ENCODE measurements around the gene GLB1L3. TPM values are rescaled to one million over a fixed set of nuclear protein-coding genes. Genes with fewer than 3 reads are reported as not detected.

Gene GLB1L3
- total RNA-seq, 2 donors from 2014 or later: 7.8 to 14.5 TPM

GRCh38 chr11:134346101-134346975, 70.2 kb downstream of the GLB1L3 start:
- intact Hi-C loops (cut with DNase I): no loop called here
- H3K27me3 ChIP-seq (replicated peaks; ENCODE audit: insufficient read depth): no peaks in the 10 kb centered on the region
- no peak for TF ChIP-seq POLR2A (IDR thresholded peaks at IDR 0.05)
- no peak for TF ChIP-seq POLR2AphosphoS5 (IDR thresholded peaks at IDR 0.05)
- TF ChIP-seq CTCF (IDR thresholded peaks at IDR 0.05): no peak
- H3K27ac ChIP-seq: no peak overlapping the region
- no peaks in the 10 kb centered on the region for H3K36me3 ChIP-seq
- no peaks in the 10 kb centered on the region for H3K4me1 ChIP-seq (replicated peaks)
- WGBS: 65% methylated on average over 22 of the region's 22 CpGs
- no peak overlapping the region for H3K4me3 ChIP-seq
- no peaks in the 10 kb centered on the region for H3K9me3 ChIP-seq
- DNase-seq (ENCODE audit: low spot score): no peak

- no peak for DNase-seq (ENCODE audit: low spot score)
- Histone ChIP-seq H3K4me3 (no peak overlapping the region), H3K27me3 (replicated peaks; ENCODE audit: insufficient read depth) (no peaks in the 10 kb centered on the region), H3K36me3 (no peaks in the 10 kb centered on the region), H3K4me1 (replicated peaks) (no peaks in the 10 kb centered on the region), H3K27ac (no peak overlapping the region), H3K9me3 (no peaks in the 10 kb centered on the region)
- intact Hi-C loops (cut with DNase I): no loop called here
- WGBS: 92% methylated on average over 5 of the region's 5 CpGs
- TF ChIP-seq CTCF (IDR thresholded peaks at IDR 0.05) (no peak), POLR2A (IDR thresholded peaks at IDR 0.05) (no peak), POLR2AphosphoS5 (IDR thresholded peaks at IDR 0.05) (no peak)
Observed at GRCh38 chr11:134346976-134347350, 70.8 kb downstream of the GLB1L3 start.

GRCh38 chr11:134347441-134347840, 71.3 kb downstream of the GLB1L3 start:
- 82% methylated on average over 10 of the region's 10 CpGs for WGBS

GRCh38 chr11:134349109-134349801, 73.1 kb downstream of the GLB1L3 start:
- 78% methylated on average over 6 of the region's 6 CpGs for WGBS
- Histone ChIP-seq H3K9me3 (no peaks in the 10 kb centered on the region), H3K4me3 (no peak overlapping the region), H3K36me3 (no peaks in the 10 kb centered on the region), H3K27ac (no peak overlapping the region), H3K4me1 (replicated peaks) (no peaks in the 10 kb centered on the region), H3K27me3 (replicated peaks; ENCODE audit: insufficient read depth) (no peaks in the 10 kb centered on the region)
- intact Hi-C loops (cut with DNase I): no loop called here
- TF ChIP-seq CTCF (IDR thresholded peaks at IDR 0.05): no peak
- no peak for DNase-seq (ENCODE audit: low spot score)

More at GRCh38 chr11:134347441-134347840, 71.3 kb downstream of the GLB1L3 start:
- no peaks in the 10 kb centered on the region for H3K9me3 ChIP-seq
- DNase-seq (ENCODE audit: low spot score): no peak
- TF ChIP-seq POLR2A (IDR thresholded peaks at IDR 0.05) (no peak), POLR2AphosphoS5 (IDR thresholded peaks at IDR 0.05) (no peak)
- intact Hi-C loops (cut with DNase I): no loop called here
- no peaks in the 10 kb centered on the region for H3K27me3 ChIP-seq (replicated peaks; ENCODE audit: insufficient read depth)
- H3K36me3 ChIP-seq: no peaks in the 10 kb centered on the region
- H3K4me3 ChIP-seq: no peak overlapping the region
- no peaks in the 10 kb centered on the region for H3K4me1 ChIP-seq (replicated peaks)
- no peak overlapping the region for H3K27ac ChIP-seq

- no peaks in the 10 kb centered on the region for H3K4me1 ChIP-seq (replicated peaks)
- DNase-seq (ENCODE audit: low spot score): no peak
- TF ChIP-seq POLR2A (IDR thresholded peaks at IDR 0.05) (no peak), CTCF (IDR thresholded peaks at IDR 0.05) (no peak), POLR2AphosphoS5 (IDR thresholded peaks at IDR 0.05) (no peak)
Observed at GRCh38 chr11:134349802-134350355, 73.7 kb downstream of the GLB1L3 start.

More at GRCh38 chr11:134349802-134350355, 73.7 kb downstream of the GLB1L3 start:
- 91% methylated on average over 10 of the region's 10 CpGs for WGBS
- H3K9me3 ChIP-seq: no peaks in the 10 kb centered on the region
- no peak overlapping the region for H3K4me3 ChIP-seq
- no peaks in the 10 kb centered on the region for H3K27me3 ChIP-seq (replicated peaks; ENCODE audit: insufficient read depth)
- H3K27ac ChIP-seq: no peak overlapping the region
- H3K36me3 ChIP-seq: no peaks in the 10 kb centered on the region
- intact Hi-C loops (cut with DNase I): no loop called here
